ENCODE measurements around the gene TSPAN18. TPM values are rescaled to one million over a fixed set of nuclear protein-coding genes. Genes with fewer than 3 reads are reported as not detected.

Gene TSPAN18
- total RNA-seq, 1 experiment from 2014 or later, result 18.3 TPM

DNA sequence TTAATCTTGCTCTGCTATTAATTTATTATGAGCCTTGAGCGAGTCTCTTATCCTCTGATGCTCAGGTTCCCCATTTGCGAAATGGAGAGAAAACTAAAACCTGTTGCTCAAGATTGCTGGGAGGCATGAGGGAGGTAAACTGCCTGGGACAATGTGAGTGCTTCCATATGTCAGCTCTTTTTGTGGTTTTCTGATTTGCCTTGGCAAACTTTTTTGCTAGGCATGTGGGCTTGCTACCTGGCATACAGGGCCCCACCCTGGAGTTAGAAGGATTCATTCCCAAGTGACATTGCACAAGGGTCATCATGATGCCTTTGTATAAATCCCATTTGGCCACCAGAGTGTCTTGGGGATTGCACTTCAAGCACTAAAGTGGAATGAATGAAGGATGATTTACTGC lies 22.4 kb downstream of the TSPAN18 start:
- RAD21 ChIA-PET (ENCODE audit: low non-redundant PET in 1 of 2, low total read pairs in 2 of 2, uncharacterized antibody in 2 of 2, unreplicated experiment in 2 of 2), result no interaction called here
- no peak overlapping the region for H3K9ac ChIP-seq (ENCODE audit: low read length)
- no peak overlapping the region for H2AFZ ChIP-seq (ENCODE audit: low read depth, low read length, poor library complexity, severe bottlenecking)
- CTCF ChIA-PET, result no interaction called here
- H3K4me2 ChIP-seq (ENCODE audit: low read length), result no peak overlapping the region
- H3K27ac ChIP-seq (ENCODE audit: low read depth, low read length), result no peak overlapping the region
- H3K27me3 ChIP-seq (ENCODE audit: insufficient read depth, low read length), result no peaks in the 10 kb centered on the region
- POLR2A ChIA-PET, result no interaction called here
- no peaks in the 10 kb centered on the region for H3K9me2 ChIP-seq (ENCODE audit: insufficient read depth)
- intact Hi-C loops (cut with micrococcal nuclease), result no loop called here
- H4K20me1 ChIP-seq (ENCODE audit: insufficient read depth), result no peaks in the 10 kb centered on the region
- no peak overlapping the region for H3K4me3 ChIP-seq (replicated peaks in 1 of 2; ENCODE audit: low read depth in 1 of 2, low read length in 2 of 2)
- no peaks in the 10 kb centered on the region for H3K79me2 ChIP-seq (ENCODE audit: insufficient read depth, low read length)
- TF ChIP-seq, protein P1, sequence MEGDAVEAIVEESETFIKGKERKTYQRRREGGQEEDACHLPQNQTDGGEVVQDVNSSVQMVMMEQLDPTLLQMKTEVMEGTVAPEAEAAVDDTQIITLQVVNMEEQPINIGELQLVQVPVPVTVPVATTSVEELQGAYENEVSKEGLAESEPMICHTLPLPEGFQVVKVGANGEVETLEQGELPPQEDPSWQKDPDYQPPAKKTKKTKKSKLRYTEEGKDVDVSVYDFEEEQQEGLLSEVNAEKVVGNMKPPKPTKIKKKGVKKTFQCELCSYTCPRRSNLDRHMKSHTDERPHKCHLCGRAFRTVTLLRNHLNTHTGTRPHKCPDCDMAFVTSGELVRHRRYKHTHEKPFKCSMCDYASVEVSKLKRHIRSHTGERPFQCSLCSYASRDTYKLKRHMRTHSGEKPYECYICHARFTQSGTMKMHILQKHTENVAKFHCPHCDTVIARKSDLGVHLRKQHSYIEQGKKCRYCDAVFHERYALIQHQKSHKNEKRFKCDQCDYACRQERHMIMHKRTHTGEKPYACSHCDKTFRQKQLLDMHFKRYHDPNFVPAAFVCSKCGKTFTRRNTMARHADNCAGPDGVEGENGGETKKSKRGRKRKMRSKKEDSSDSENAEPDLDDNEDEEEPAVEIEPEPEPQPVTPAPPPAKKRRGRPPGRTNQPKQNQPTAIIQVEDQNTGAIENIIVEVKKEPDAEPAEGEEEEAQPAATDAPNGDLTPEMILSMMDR (IDR thresholded peaks at IDR 0.05 in 2 of 3, conservative IDR thresholded peaks at IDR 0.05 in 1 of 3; ENCODE audit: borderline replicate concordance in 1 of 3, insufficient read depth in 1 of 3, low read depth in 2 of 3, low read length in 2 of 3), result no peak
- TF ChIP-seq EGR1 (IDR thresholded peaks at IDR 0.05; ENCODE audit: low read depth), result no peak
- TF ChIP-seq TCF7L2 (IDR thresholded peaks at IDR 0.05; ENCODE audit: borderline replicate concordance, extremely low read depth, insufficient read depth, insufficient read length), result no peak
- no peak for TF ChIP-seq JUND (IDR thresholded peaks at IDR 0.05)
- no peak for TF ChIP-seq ELF1 (IDR thresholded peaks at IDR 0.05; ENCODE audit: borderline replicate concordance, low read depth)
- TF ChIP-seq SP1 (IDR thresholded peaks at IDR 0.05; ENCODE audit: low read depth), result no peak
- TF ChIP-seq FOSL1 (IDR thresholded peaks at IDR 0.05; ENCODE audit: low read depth), result no peak
- TF ChIP-seq RAD21 (IDR thresholded peaks at IDR 0.05; ENCODE audit: low read depth), result no peak
- TF ChIP-seq POLR2A (IDR thresholded peaks at IDR 0.05; ENCODE audit: borderline replicate concordance, extremely low read depth, insufficient read depth, insufficient read length), result no peak
- TF ChIP-seq CEBPB (IDR thresholded peaks at IDR 0.05; ENCODE audit: low read depth), result no peak
- TF ChIP-seq CBX3 (IDR thresholded peaks at IDR 0.05; ENCODE audit: low read depth), result no peak
- TF ChIP-seq, protein P2, sequence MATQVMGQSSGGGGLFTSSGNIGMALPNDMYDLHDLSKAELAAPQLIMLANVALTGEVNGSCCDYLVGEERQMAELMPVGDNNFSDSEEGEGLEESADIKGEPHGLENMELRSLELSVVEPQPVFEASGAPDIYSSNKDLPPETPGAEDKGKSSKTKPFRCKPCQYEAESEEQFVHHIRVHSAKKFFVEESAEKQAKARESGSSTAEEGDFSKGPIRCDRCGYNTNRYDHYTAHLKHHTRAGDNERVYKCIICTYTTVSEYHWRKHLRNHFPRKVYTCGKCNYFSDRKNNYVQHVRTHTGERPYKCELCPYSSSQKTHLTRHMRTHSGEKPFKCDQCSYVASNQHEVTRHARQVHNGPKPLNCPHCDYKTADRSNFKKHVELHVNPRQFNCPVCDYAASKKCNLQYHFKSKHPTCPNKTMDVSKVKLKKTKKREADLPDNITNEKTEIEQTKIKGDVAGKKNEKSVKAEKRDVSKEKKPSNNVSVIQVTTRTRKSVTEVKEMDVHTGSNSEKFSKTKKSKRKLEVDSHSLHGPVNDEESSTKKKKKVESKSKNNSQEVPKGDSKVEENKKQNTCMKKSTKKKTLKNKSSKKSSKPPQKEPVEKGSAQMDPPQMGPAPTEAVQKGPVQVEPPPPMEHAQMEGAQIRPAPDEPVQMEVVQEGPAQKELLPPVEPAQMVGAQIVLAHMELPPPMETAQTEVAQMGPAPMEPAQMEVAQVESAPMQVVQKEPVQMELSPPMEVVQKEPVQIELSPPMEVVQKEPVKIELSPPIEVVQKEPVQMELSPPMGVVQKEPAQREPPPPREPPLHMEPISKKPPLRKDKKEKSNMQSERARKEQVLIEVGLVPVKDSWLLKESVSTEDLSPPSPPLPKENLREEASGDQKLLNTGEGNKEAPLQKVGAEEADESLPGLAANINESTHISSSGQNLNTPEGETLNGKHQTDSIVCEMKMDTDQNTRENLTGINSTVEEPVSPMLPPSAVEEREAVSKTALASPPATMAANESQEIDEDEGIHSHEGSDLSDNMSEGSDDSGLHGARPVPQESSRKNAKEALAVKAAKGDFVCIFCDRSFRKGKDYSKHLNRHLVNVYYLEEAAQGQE (IDR thresholded peaks at IDR 0.05; ENCODE audit: low read depth), result no peak
- TF ChIP-seq, protein P3, sequence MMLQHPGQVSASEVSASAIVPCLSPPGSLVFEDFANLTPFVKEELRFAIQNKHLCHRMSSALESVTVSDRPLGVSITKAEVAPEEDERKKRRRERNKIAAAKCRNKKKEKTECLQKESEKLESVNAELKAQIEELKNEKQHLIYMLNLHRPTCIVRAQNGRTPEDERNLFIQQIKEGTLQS (IDR thresholded peaks at IDR 0.05), result no peak
- BruUV-seq (replicated peaks), result no TSS peak
- ATAC-seq, result no peak
- no peaks in the 10 kb centered on the region for H3K9me3 ChIP-seq (ENCODE audit: control insufficient read depth in 1 of 2, insufficient read depth in 1 of 2, low read depth in 1 of 2, low read length in 2 of 2)
- no peaks in the 10 kb centered on the region for H3K4me1 ChIP-seq (ENCODE audit: control insufficient read depth in 1 of 2, insufficient read depth in 2 of 2, low read length in 2 of 2)
- DNase-seq (ENCODE audit: low read depth, low spot score), result no peak
- H3K36me3 ChIP-seq (ENCODE audit: control insufficient read depth in 1 of 2, insufficient read depth in 2 of 2, low read length in 2 of 2), result no peaks in the 10 kb centered on the region

All from HCT116 (cell line).